Measurements from ENCODE around the gene MBNL2. TPM values are rescaled to one million over a fixed set of nuclear protein-coding genes. Genes with fewer than 3 reads are reported as not detected.

MBNL2 gene
- total RNA-seq, 2 experiments from 2014 or later, result 16.8 to 18.8 TPM

- Mint-ChIP-seq H3K36me3 (ENCODE audit: low read depth) (no peaks in the 10 kb centered on the region), H3K27me3 (ENCODE audit: low read depth) (peaks cover 6% of the 10 kb centered on the region), H3K27ac (no peak overlapping the region), H3K4me1 (ENCODE audit: low read depth) (no peaks in the 10 kb centered on the region), H3K9me3 (no peaks in the 10 kb centered on the region), H3K4me3 (no peak overlapping the region)
- intact Hi-C loops (cut with micrococcal nuclease), result no loop called here
- no peak for DNase-seq
- CTCF ChIA-PET, result no interaction called here
Observed at GRCh38 chr13:97423300-97424045, 201.3 kb downstream of the MBNL2 start.

- Mint-ChIP-seq H3K9me3 (no peaks in the 10 kb centered on the region), H3K27me3 (ENCODE audit: low read depth) (peaks cover 2% of the 10 kb centered on the region), H3K36me3 (ENCODE audit: low read depth) (no peaks in the 10 kb centered on the region), H3K27ac (no peak overlapping the region), H3K4me3 (no peak overlapping the region), H3K4me1 (ENCODE audit: low read depth) (no peaks in the 10 kb centered on the region)
- intact Hi-C loops (cut with micrococcal nuclease), result no loop called here
- no peak for DNase-seq
- CTCF ChIA-PET, result no interaction called here
Observed at GRCh38 chr13:97425590-97425989, 203.5 kb downstream of the MBNL2 start.

DNA sequence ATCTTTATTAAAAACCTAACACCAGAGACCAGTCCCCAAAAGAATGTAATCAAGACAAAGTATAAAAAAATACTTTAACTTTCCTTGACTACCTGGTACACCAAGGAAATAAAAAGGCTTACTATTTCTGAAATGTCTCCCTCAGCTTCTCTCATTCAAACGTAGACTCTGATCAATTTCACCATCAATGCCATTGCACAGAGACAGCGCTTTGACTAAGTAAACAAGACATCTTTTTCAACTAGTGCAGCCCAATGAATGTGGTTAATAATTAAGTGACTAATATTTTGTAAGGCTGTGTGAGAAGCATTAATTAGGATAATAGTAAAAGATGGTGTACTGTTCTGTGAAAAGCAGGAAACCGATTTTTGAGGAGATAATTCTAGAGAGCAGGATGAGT lies 204.6 kb downstream of the MBNL2 start:
- Mint-ChIP-seq H3K9me3 (no peaks in the 10 kb centered on the region), H3K27me3 (ENCODE audit: low read depth) (peaks cover 2% of the 10 kb centered on the region), H3K4me3 (no peak overlapping the region), H3K27ac (no peak overlapping the region), H3K4me1 (ENCODE audit: low read depth) (peaks cover 2% of the 10 kb centered on the region), H3K36me3 (ENCODE audit: low read depth) (no peaks in the 10 kb centered on the region)
- CTCF ChIA-PET, result no interaction called here
- intact Hi-C loops (cut with micrococcal nuclease), result no loop called here
- DNase-seq, result no peak

GRCh38 chr13:97429681-97430081 lies 207.5 kb downstream of the MBNL2 start:
- CTCF ChIA-PET, result no interaction called here
- Mint-ChIP-seq H3K4me3 (no peak overlapping the region), H3K9me3 (no peaks in the 10 kb centered on the region), H3K4me1 (ENCODE audit: low read depth) (peaks cover 6% of the 10 kb centered on the region), H3K36me3 (ENCODE audit: low read depth) (no peaks in the 10 kb centered on the region), H3K27me3 (ENCODE audit: low read depth) (no peaks in the 10 kb centered on the region), H3K27ac (no peak overlapping the region)
- no peak for DNase-seq
- intact Hi-C loops (cut with micrococcal nuclease), result loop anchor here (10.0 kb wide), 1 partner anchor 1655 kb away; no protein-coding TSS in a partner anchor

- DNase-seq, result no peak
- H3K9me3 Mint-ChIP-seq, result no peaks in the 10 kb centered on the region
- intact Hi-C loops (cut with micrococcal nuclease), result loop anchor here (10.0 kb wide), 1 partner anchor 1655 kb away; no protein-coding TSS in a partner anchor
- no peaks in the 10 kb centered on the region for H3K27me3 Mint-ChIP-seq (ENCODE audit: low read depth)
- no peak overlapping the region for H3K27ac Mint-ChIP-seq
- no peaks in the 10 kb centered on the region for H3K36me3 Mint-ChIP-seq (ENCODE audit: low read depth)
- CTCF ChIA-PET, result no interaction called here
- H3K4me1 Mint-ChIP-seq (ENCODE audit: low read depth), result peaks cover 10% of the 10 kb centered on the region
- no peak overlapping the region for H3K4me3 Mint-ChIP-seq
Observed at GRCh38 chr13:97430296-97430695, 208.2 kb downstream of the MBNL2 start.

- Mint-ChIP-seq H3K4me1 (ENCODE audit: low read depth) (peaks cover 17% of the 10 kb centered on the region), H3K27ac (no peak overlapping the region), H3K36me3 (ENCODE audit: low read depth) (no peaks in the 10 kb centered on the region), H3K27me3 (ENCODE audit: low read depth) (no peaks in the 10 kb centered on the region), H3K9me3 (no peaks in the 10 kb centered on the region), H3K4me3 (peak overlapping the region; percentile 86)
- CTCF ChIA-PET, result interaction anchor here (0.6 to 0.9 kb wide), 2 partner anchors 29 to 306 kb away, joined by 3 read pairs; no protein-coding TSS in a partner anchor
- no peak for DNase-seq
- intact Hi-C loops (cut with micrococcal nuclease), result loop anchor here (10.0 kb wide), 1 partner anchor 1654 kb away; no protein-coding TSS in a partner anchor
Observed at GRCh38 chr13:97431171-97431764, 209.1 kb downstream of the MBNL2 start.

- H3K27ac Mint-ChIP-seq, result peak overlapping the region; percentile 95
- intact Hi-C loops (cut with micrococcal nuclease), result loop anchor here (2.0 to 10.0 kb wide), 4 partner anchors 64 to 1652 kb away; no protein-coding TSS in a partner anchor
- CTCF ChIA-PET, result interaction anchor here (0.6 to 1.5 kb wide), 2 partner anchors 209 to 305 kb away, joined by 3 to 4 read pairs; no protein-coding TSS in a partner anchor
- H3K36me3 Mint-ChIP-seq (ENCODE audit: low read depth), result no peaks in the 10 kb centered on the region
- peaks cover 20% of the 10 kb centered on the region for H3K4me1 Mint-ChIP-seq (ENCODE audit: low read depth)
- H3K27me3 Mint-ChIP-seq (ENCODE audit: low read depth), result no peaks in the 10 kb centered on the region
- peak overlapping the region; percentile 86 for H3K4me3 Mint-ChIP-seq
- H3K9me3 Mint-ChIP-seq, result no peaks in the 10 kb centered on the region
- no peak for DNase-seq
Observed at GRCh38 chr13:97432232-97432916, 210.2 kb downstream of the MBNL2 start.

- H3K27me3 Mint-ChIP-seq (ENCODE audit: low read depth), result no peaks in the 10 kb centered on the region
- peaks cover 22% of the 10 kb centered on the region for H3K4me1 Mint-ChIP-seq (ENCODE audit: low read depth)
- H3K27ac Mint-ChIP-seq, result peak overlapping the region; percentile 95
- peak; percentile 98 for DNase-seq
- intact Hi-C loops (cut with micrococcal nuclease), result loop anchor here (1.0 to 10.0 kb wide), 14 partner anchors 27 to 1756 kb away; partner anchors contain the start of genes DNAJC3 and MBNL2
- no peaks in the 10 kb centered on the region for H3K9me3 Mint-ChIP-seq
- peak overlapping the region; percentile 86 for H3K4me3 Mint-ChIP-seq
- CTCF ChIA-PET, result interaction anchor here (0.7 to 1.5 kb wide), 3 partner anchors 75 to 210 kb away, joined by 3 to 4 read pairs (median 4); no protein-coding TSS in a partner anchor
- H3K36me3 Mint-ChIP-seq (ENCODE audit: low read depth), result no peaks in the 10 kb centered on the region
Observed at GRCh38 chr13:97432917-97433726, 211.0 kb downstream of the MBNL2 start.

DNA sequence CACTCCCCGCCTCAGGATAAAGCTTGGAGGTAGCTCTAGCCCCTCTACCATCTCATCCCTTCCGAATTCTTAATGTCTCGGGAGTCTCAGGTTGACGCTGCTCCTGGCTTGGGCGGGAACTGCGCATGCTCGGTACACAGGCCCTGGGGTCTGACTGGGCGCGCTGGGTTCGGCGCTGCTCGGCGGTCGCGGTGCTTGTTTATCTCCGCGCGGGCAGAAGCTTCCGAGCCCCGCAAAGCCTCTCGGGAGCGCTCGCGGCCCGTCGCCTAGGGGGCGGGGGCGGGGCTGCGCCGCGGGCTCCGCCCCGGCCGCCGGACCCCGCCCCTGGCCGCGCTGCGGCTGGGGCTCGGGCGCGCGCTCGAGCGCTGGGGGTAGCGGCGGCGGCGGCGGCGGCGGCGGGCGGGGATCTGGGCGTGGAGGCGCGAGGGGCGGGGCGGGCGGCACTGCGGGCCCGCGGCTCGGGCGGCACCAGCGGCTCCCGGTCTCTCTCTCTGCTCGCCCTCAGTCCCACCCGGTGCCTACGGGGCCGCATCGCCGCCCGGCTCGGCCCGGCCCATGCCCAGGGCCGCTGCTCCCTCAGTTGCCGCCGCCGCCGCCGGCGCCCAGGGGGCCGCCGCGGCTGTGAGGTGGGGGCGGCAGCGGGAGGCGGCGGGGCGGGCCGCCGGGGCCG lies 211.7 kb downstream of the MBNL2 start, which contains the start of gene RAP2A:
TSS of gene RAP2A (plus strand) at position 443 of the 670 bp plus-strand sequence. CDS start 302 bp downstream, outside the sequence.
- DNase-seq, result peak; percentile 89
- Mint-ChIP-seq H3K27ac (peak within 1 kb of the TSS; percentile 95), H3K27me3 (ENCODE audit: low read depth) (no peaks in the 10 kb centered on the region), H3K4me1 (ENCODE audit: low read depth) (peaks cover 22% of the 10 kb centered on the region), H3K4me3 (peak within 1 kb of the TSS; percentile 86), H3K36me3 (ENCODE audit: low read depth) (no peaks in the 10 kb centered on the region), H3K9me3 (no peaks in the 10 kb centered on the region)
- intact Hi-C loops (cut with micrococcal nuclease), result loop anchor here (1.0 to 10.0 kb wide), 14 partner anchors 26 to 1757 kb away; partner anchors contain the start of genes DNAJC3 and MBNL2
- CTCF ChIA-PET, result interaction anchor here (0.7 to 1.5 kb wide), 3 partner anchors 76 to 210 kb away, joined by 3 to 4 read pairs (median 4); no protein-coding TSS in a partner anchor

GRCh38 chr13:97434397-97435201 lies 212.5 kb downstream of the MBNL2 start:
- peak; percentile 48 for DNase-seq
- peak overlapping the region; percentile 80 for H3K4me3 Mint-ChIP-seq
- CTCF ChIA-PET, result interaction anchor here (0.6 to 1.0 kb wide), 3 partner anchors 22 to 211 kb away, joined by 3 read pairs; no protein-coding TSS in a partner anchor
- H3K27ac Mint-ChIP-seq, result peak overlapping the region; percentile 32
- H3K4me1 Mint-ChIP-seq (ENCODE audit: low read depth), result peaks cover 22% of the 10 kb centered on the region
- no peaks in the 10 kb centered on the region for H3K9me3 Mint-ChIP-seq
- no peaks in the 10 kb centered on the region for H3K27me3 Mint-ChIP-seq (ENCODE audit: low read depth)
- H3K36me3 Mint-ChIP-seq (ENCODE audit: low read depth), result no peaks in the 10 kb centered on the region
- intact Hi-C loops (cut with micrococcal nuclease), result loop anchor here (10.0 kb wide), 1 partner anchor 1650 kb away; no protein-coding TSS in a partner anchor
